Measurements from ENCODE around the gene ZBTB7C. TPM values are rescaled to one million over a fixed set of nuclear protein-coding genes. Genes with fewer than 3 reads are reported as not detected.

ZBTB7C gene
- total RNA-seq, 1 donor from 2014 or later: 0.81 TPM

DNA sequence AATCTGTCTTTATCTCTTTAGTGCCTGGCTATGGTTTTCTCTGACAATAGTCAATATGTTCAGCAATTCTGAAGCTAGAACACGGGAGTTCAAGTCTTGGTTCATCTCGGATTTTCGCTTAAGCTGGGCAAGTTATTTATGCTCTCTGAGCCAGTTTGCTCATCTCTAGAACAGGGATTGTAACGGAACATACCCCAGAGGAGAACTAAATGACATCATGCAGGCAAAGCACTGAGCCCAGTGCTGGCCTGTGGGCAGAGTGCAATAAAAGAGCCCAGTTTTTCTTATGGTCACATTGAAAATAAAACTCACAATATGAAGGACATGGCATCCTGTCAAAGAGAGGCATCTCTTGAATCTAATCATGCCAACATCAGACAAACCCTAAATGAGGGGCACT lies 143.9 kb downstream of the ZBTB7C start:
- intact Hi-C loops (cut with micrococcal nuclease): no loop called here

DNA sequence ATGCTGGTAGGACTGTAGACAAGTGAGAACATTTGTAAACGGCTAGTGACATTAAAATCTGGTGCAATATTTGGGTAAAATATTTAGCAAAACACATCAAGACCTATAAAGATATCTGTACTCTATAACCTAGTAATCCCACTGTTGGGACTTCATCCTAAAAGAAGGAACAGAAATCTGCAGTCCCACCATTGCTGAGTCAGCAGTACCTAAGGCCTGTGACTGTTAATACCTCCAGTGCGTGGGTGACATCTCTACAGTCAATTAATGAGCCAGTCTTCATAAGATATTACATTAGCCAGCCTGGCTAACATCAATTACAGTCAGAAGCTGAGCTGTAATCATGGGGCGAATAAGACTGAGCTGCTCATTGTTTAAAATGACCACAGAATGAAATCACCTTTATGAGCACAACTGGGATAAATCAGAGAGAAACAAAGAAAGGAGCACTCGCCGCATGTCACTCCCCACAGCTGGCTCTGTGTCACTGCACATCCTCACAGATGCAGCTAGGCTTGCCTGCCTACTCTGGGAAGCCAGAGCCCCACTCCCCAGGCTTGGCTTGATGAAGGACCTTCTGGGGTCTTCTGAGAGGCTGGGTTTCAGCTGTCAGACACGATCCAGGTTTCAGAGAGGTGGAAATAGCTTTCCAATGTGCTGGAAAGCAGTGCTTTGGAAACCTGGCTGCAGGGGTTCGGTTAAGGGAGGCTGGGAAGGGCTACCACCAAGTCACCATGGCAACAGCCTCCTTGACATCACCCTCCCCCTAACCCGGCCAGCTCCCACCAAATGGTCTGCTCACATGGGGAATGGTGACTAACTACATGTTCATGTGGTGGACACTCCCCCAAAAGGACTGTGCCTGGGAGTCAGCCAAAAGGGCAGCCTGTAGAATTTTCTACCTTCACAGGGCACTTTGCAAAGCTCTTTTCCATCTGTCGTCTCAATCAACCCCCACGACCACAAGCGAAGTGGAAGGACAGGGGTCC lies 145.0 kb downstream of the ZBTB7C start:
- intact Hi-C loops (cut with micrococcal nuclease): no loop called here

DNA sequence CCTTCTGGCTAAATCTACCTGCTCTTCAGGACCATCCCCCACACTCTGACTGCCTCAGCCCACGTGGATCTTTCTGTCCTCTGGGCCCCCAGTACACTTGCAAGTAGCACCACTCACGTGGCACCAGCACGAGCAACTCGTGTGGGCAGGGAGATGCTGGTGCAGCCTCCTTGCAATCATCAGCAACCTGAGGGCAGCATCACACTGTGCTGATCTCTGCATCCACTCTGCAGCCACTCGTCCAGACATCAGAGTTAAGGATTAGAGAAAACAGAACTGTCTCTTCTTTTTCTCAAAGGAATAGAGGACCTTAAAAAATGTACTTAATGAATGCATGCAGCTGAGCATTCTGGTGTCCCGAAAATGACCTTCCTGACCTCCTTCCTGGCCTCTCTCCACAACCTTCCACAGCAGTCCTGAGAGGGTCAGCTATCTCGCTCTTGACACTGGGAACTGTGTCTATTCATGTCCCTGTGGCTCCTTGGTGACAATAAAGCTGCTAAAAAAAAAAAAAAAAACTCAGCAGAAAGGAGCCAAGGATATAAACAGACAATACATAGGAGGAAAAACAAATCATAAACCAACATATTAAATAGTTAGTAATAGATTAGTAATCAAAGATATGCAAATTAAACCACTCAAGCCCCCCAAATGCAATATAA lies 145.9 kb downstream of the ZBTB7C start:
- intact Hi-C loops (cut with micrococcal nuclease): no loop called here

DNA sequence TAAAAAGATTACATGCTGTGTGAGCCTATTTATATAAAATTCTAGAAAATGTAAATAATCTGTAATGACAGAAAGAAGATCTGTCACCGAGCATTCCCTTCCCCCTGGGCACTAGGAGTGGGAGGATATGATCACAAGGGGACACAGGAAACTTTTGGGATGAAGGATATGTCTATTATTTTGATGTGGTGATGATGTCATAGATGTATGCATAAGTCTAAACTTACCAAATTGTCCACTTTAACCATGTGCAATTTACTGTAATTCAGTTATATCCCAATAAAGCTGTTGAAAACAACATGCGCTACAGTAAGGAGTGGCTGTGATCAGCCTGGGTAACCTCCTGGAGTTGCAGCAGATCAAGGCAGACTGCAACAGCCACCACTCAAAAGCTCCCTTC lies 148.9 kb downstream of the ZBTB7C start:
- intact Hi-C loops (cut with micrococcal nuclease): no loop called here

DNA sequence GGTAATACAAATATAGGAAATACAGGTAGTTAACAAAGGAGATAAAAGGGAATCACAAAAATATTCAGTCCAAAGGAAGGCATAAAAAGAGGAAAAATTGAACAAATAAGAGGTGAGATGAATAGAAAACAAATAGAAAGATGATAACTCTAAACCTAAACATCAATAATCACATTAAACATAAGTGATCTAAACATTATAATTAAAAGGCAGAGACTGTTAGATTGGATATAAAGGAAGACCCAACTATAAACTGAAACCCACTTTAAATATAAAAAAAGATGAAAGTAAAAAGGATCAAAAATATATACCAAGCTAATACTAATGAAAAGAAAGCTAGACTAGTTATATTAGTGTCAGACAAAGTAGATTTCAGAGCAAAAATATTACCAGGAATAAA lies 152.3 kb downstream of the ZBTB7C start:
- intact Hi-C loops (cut with micrococcal nuclease): no loop called here

DNA sequence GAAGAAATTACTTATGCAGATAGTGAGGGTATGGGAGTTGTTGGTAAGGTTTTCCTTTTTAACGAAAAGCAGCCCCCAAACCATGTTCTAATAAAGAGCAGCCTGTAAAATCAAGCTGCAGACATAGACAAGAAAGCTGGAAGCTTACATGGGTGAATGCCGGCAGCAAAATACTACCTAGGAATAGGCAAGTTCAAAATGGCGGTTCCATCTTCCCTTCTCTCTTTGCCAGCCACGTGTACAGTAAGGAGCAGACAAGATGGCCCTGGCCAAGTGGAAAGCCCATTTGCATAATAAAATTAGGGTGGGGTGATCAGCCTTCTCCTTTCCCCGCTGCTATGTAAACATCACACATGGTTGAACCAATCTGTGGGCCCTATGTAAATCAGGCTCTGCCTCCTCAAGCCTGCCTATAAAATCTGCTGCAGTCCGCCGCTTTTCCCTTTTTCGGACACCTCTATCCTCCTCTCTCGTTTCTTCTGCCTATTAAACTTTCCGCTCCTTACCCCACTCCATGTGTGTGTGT lies 155.0 kb downstream of the ZBTB7C start:
- intact Hi-C loops (cut with micrococcal nuclease): no loop called here

DNA sequence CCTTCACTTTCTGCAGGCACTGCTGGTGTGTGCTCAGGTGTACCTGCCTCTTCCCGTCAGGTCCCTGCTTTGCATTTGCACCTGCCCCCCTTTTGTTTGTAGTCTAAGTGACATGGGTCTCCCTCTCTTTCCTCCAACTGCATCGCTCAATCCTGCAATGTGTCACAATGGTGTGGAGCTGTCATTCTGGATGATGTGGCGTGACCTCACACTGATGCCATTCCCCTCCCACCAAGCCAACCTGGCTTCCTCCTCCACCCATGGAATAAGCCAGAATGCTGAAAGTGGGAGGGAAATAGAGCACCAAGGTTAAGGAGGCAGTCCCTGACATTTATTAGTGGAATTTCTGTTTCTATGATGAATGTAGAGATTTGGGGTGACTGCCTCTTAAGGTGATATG lies 156.7 kb downstream of the ZBTB7C start:
- intact Hi-C loops (cut with micrococcal nuclease): no loop called here

DNA sequence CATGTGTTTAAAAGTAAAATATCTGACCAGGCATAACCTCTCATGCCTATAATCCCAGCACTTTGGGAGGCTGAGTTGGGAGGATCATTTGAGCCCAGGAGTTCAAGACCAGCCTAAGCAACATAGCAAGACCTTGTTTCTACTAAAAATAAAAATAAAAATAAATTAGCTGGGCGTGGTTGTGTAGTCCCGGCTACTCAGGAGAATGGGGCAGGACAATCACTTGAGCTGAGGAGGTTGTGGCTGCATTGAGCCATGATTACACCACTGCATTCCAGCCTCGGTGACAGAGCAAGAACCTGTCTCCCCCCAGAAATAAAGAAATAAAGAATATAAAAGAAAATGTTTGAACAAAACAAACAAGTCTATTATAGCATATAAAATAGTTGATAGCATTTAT lies 158.3 kb downstream of the ZBTB7C start:
- intact Hi-C loops (cut with micrococcal nuclease): no loop called here

DNA sequence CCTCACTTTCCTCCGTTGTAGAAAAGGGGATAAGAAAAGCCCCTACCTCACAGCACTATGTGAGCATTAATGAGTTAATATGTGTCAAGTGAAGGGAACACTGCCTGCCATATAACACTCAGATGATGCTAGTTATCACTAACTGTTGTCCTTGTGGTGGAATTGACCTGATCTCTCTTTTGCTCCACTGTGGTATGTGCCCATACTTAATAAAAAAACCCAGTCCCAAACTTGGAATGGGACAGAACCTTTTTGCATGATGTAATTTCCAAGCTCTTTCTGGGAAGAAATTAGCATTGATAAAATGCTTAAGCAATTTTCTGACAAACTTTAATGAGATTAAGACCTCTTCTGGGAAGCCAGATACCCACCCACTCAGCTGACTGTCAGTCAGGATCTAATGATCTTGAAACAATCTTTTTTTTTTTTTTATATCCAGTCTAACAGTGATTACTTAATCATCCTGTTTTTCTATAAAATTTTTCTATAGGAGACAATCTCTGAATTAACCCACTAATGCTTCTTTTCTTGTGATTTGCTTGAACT lies 158.7 kb downstream of the ZBTB7C start:
- intact Hi-C loops (cut with micrococcal nuclease): no loop called here

DNA sequence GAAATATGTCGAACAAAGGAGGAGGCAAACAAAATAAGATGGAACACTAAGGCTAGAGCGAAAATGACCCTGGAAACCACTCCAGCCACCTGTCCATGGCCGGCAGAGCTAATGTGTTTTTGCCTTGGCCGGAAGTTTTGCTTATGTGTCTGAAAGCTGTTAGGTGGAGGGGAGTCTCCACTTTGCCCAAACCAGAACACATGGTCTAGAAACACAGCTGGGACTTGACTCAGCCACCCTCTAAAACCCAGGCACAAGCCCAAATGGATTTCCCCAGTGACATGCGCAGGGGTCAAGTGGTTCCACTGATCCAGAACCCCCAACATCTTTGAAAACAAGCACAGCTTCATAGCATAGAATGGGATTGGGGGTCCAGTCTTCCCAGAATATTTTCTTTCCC lies 159.3 kb downstream of the ZBTB7C start:
- intact Hi-C loops (cut with micrococcal nuclease): no loop called here

DNA sequence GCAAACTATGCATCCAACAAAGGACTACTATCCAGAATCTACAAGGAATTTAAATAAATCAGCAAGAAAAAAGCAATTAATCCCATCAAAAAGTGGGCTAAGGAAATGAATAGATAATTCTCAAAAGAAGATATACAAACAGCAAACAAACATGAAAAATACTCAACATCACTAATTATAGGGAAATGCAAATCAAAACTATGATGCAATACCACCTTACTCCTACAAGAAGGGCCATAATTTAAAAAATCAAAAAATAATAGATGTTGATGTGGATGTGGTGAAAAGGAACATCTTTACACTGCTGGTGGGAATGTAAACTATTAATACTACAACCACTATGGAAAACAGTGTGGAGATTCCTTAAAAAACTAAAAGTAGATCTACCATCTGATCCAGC lies 164.7 kb downstream of the ZBTB7C start:
- intact Hi-C loops (cut with micrococcal nuclease): no loop called here

DNA sequence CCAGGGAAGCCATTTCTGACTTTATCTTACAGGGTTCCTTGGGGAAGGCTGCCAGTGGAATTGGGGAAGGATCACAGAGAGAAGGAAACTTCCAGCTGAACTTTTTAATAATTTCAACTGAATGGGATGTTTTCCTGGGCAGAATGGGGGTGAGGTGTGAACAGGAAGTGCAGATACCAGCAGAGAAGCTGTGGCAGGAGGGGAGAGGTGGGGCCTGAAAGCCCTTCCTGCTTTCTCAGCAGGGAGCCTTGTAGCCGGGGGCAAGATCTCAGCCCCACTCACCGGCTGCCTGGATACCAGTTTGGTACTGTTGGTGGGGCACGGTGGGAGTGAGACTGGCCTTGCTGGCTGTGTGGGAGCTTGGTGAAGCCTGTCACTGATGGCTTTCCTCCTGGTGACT lies 170.5 kb downstream of the ZBTB7C start:
- intact Hi-C loops (cut with micrococcal nuclease): no loop called here

DNA sequence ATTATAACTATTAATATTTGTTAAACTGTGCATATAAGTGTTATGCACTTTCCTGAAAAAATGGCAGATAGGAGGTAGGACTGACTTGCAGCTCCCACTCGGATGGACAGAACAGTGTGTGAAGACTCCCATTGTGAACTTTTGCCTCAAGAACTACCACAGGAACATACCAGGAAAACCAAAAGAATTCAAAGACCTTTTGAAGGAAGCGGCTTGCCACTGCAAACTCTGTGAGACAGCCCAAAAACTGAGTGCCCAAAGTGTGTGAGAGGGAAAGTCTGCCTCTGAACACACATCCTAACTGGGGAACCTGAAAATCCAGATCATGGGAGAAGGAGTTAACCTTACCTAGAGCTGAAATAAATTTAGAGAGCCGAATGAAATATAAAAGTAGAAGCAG lies 171.0 kb downstream of the ZBTB7C start:
- intact Hi-C loops (cut with micrococcal nuclease): no loop called here

DNA sequence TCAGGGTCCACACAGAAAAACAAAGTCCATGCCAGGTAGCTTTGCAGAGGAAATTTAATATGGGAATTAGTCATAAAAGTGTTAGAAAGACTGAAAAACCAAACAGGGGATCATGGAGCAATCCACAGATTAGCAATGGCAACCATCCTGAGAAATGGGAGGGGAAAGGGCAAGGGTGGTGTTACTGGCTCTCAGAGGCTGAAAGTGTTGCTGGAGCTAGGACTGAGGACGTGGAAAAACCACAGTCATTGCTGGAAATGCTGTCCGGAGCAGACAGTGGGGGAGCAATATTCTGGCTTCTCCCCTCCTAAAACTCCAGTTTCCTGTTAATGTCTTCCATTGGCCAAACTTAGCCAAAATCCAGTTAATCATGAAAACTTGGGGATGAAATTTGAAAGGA lies 172.4 kb downstream of the ZBTB7C start:
- intact Hi-C loops (cut with micrococcal nuclease): no loop called here

DNA sequence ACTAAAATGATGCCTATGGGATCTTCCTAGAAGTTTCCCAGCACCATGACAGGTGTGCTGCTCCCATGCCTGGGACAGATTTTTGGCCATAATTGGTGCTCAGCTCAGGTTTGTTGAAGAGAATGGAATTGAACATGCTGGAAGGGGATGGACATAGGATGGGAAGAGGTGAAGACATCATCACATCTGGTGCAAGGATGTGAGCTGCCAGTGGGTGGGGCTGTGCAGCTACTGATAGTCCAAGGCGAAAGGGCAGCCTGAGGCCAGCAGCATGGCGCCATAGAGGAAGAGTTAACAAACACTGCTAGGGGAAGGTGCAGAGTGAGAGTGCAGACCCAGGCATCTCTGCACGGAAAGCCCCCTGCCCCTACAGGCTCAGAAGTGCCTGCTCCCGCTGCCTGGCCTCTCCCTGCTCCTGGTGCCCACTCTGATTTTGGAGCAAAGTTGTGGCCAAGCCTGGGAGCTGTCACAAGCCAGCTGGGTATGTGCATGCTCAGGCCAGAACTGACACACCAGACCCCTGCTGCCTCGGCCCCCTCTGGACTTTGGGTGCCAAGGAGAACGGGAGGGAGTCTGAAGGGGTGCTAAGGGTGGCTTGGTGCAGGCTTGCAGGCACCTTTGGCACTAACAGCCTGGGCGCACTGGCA lies 178.6 kb downstream of the ZBTB7C start:
- intact Hi-C loops (cut with micrococcal nuclease): loop anchor here (1.0 kb wide), 1 partner anchor 216 kb away; no protein-coding TSS in a partner anchor

DNA sequence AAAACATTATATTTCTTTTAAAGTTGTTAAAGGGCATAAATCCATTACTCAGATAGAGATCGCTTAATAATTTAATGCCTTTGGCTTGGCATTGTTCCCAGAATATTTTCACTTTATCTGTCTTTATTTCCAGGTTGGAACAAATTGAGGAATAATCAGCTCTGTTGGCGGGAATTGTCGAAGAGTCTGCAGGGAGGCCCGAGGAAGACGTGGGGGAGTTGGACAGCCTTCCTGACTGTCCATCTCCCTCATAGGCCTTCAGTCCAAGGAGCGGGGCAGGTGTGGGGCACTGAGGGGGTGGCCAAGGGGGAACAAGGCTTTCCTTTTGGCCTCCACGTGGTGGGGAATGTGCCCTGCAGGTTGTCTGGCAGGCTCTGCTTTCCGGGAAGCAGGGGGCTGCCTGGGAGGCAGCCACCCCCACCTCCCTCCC lies 179.6 kb downstream of the ZBTB7C start:
- intact Hi-C loops (cut with micrococcal nuclease): loop anchor here (5.0 kb wide), 1 partner anchor 178 kb away; the partner anchor contains the start of gene ZBTB7C

DNA sequence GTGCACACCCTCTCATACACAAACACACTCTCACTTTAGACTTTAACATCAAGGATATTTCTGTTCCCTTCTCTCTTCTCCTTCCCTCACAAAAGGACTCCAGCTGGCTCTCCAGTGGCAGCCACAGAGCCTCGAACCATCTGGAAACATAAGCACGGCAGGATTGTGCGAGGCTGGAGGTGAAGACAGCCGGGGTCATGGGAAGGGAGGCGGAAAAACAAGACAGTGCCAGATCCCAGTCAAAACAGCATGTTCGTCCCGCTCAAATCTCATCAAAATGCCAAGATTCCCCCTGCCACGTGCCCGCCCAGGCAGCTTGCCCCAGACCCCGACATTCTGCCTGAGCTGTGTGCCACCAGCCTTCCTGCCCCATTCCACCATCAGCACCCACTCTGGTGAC lies 180.3 kb downstream of the ZBTB7C start:
- intact Hi-C loops (cut with micrococcal nuclease): loop anchor here (5.0 kb wide), 1 partner anchor 178 kb away; the partner anchor contains the start of gene ZBTB7C

DNA sequence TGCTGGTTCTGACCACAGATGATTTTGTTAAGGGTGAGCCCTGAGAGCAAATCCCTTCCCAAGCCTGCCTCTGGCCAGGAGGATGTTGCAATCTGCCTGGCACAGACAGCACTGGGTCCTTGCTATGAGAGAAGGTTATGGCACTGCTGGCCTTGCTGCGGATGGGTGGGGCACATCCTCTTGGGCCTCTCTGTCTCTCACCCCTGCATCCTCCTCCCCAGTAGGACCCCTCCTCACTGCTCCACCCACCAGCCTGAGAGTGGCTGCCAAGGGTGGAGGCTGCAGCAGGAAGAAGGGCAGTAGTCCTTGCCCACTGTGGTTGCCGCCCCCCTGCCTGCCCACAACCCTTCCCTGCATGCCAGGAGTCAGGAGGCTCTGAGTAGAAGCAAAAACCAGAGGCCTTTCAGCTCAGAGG lies 180.9 kb downstream of the ZBTB7C start:
- intact Hi-C loops (cut with micrococcal nuclease): loop anchor here (5.0 kb wide), 1 partner anchor 179 kb away; the partner anchor contains the start of gene ZBTB7C

DNA sequence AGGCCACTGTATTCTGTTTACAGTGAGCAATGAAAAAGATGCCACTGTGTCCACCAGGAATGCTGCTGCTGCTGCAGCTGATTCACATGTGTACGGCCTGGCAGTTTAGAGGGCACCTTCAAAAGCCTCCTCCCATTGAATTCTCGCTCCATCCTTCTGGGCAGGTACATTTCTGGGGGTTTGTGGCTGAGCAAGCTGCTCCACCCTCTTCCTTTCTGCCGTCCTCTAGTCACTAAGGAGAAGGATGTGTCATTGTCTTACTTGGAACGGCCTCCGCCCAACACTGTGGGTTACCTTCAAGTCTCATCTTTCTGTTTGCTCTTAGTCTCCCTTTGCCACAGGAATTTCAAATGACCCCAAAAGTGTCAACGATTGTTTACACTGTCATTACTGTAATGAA lies 182.0 kb downstream of the ZBTB7C start:
- intact Hi-C loops (cut with micrococcal nuclease): loop anchor here (5.0 kb wide), 1 partner anchor 180 kb away; the partner anchor contains the start of gene ZBTB7C

DNA sequence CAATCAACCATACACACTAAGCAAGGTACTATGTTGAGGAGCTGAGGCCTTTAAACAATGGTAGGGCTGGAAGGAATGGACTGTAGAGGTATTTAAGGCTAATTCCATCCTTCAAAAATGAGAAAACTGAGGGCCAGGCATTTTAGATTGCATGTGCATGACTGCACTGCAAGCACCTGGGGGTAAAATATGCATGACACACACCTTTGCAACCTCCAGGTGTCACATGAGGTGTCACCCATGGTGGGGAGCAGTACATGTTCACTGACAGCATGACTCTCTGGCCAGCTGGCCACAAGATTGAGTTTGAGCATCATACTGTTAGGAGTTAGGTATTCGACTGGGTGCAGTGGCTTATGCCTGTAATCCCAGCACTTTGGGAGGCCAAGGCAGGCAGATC lies 182.8 kb downstream of the ZBTB7C start:
- intact Hi-C loops (cut with micrococcal nuclease): loop anchor here (5.0 kb wide), 1 partner anchor 181 kb away; the partner anchor contains the start of gene ZBTB7C

DNA sequence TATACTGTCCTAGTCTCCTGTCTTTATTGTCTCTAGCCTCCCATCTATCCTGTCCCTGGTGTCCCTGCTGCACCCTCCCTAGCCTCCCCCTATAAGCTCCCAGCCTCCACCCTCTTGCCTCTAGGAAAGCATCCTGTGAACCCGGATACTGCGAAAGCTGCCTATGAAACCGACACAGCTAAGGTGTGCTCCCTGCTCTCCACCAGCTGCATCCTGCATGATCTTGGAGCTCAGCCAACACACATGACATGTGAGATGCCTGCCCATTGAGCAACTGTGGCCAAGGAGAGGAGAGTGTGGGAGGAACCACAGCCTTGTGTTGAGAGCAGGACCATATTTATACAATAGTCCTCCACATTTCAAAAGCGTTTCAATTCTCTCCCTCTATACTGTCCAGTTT lies 187.1 kb downstream of the ZBTB7C start:
- intact Hi-C loops (cut with micrococcal nuclease): no loop called here

All from T-helper 1 cell treated with Interleukin-12 subunit alpha and Interleukin-12 subunit beta and Interleukin-4 antibody, amounts not matched to agents 30 ng/mL and 1 ng/mL, for 36 hours (primary cell).